HepG2 (cell line): Measurements from ENCODE around the gene FHDC1. TPM values are rescaled to one million over a fixed set of nuclear protein-coding genes. Genes with fewer than 3 reads are reported as not detected.
A peak's percentile ranks its signal among the peaks of the same experiment; 100 is the strongest.

ENCODE experiments used
- ATAC-seq: fragments of 200-7000 bp; cut with Tn5 transposase; 3 replicates; pipeline ENCODE4 v1.9.1; 2020; ENCODE audit warnings: mild to moderate bottlenecking, moderate library complexity
- BruUV-seq: library from RNA; stranded (reverse); fragments of 400-500 nt; replicated peaks from 2 replicates; lab custom pipeline; 2021; lab: Mats Ljungman, UMichigan
- CTCF ChIA-PET: fragments of 300-600 bp; formaldehyde crosslinking; extraction: SDS; loops from one replicate; lab custom pipeline; 2021; ENCODE audit warnings: low total read pairs, inconsistent platforms, low intra/inter-chr PET ratio; lab: Yijun Ruan, JAX
- POLR2A ChIA-PET: fragments of 350-600 bp; sonication (Branson Sonifier 250); formaldehyde crosslinking; loops from one replicate; lab custom pipeline; 2020; ENCODE audit warnings: antibody characterized with exemption, inconsistent platforms; lab: Yijun Ruan, JAX
- DNase-seq: peaks from one replicate; pipeline ENCODE4 v3.0.0-alpha.2; 2015; ENCODE audit warnings: low spot score
- FAIRE-seq: peaks from 3 replicates; lab custom pipeline; 2011; peaks lifted over from hg19 to GRCh38; lab: Jason Lieb, UNC
- H2AFZ ChIP-seq: one replicate; pipeline ENCODE4 v1.6.1; 2011; ENCODE audit warnings: low read length, inconsistent platforms
- H3K27ac ChIP-seq: fragments of 300-600 bp; 3 replicates; pipeline ENCODE4 v1.8.0; 2011; ENCODE audit warnings: mixed run types, mild to moderate bottlenecking, mixed read lengths, low read length, inconsistent platforms; ENCODE audit not compliant: insufficient read depth; ENCODE audit errors: extremely low read length
- H3K27me3 ChIP-seq, 2 experiments: fragments of 200-600 bp in 1 of 2; 2 replicates in 1 of 2; 3 replicates in 1 of 2; pipeline versions ENCODE4 v1.6.0 to v1.8.0; 2011; ENCODE audit warnings: low read length in 2 of 2, mild to moderate bottlenecking in 2 of 2, moderate library complexity in 2 of 2, inconsistent platforms in 1 of 2; ENCODE audit not compliant: insufficient read depth in 2 of 2, control insufficient read depth in 1 of 2
- H3K36me3 ChIP-seq, 2 experiments: fragments of 200-600 bp in 1 of 2; replicated peaks in 1 of 2; 2 replicates in 1 of 2; 3 replicates in 1 of 2; pipeline versions ENCODE4 v1.5.1 to v1.8.0; 2011; ENCODE audit warnings: low read length in 2 of 2, inconsistent platforms in 1 of 2; ENCODE audit not compliant: insufficient read depth in 2 of 2, control insufficient read depth in 1 of 2
- H3K4me1 ChIP-seq: 2 replicates; pipeline ENCODE4 v1.5.1; 2012; ENCODE audit warnings: low read length, inconsistent platforms; ENCODE audit not compliant: insufficient read depth
- H3K4me2 ChIP-seq: 2 replicates; pipeline ENCODE4 v1.6.0; 2011; ENCODE audit warnings: low read depth, low read length, inconsistent platforms
- H3K4me3 ChIP-seq, 3 experiments: fragments of 200-600 bp in 1 of 3; sonication (generic), shearing (Covaris generic) in 1 of 3; replicated peaks in 1 of 3; 2 replicates each; pipeline ENCODE4 v1.5.1; 2011 to 2016; ENCODE audit warnings: low read length in 3 of 3, inconsistent platforms in 2 of 3, low read depth in 2 of 3, mild to moderate bottlenecking in 2 of 3, control low read depth in 1 of 3, mixed read lengths in 1 of 3; ENCODE audit not compliant: insufficient read depth in 1 of 3
- H3K79me2 ChIP-seq: one replicate; pipeline ENCODE4 v1.6.1; 2011; ENCODE audit warnings: low read length, inconsistent platforms; ENCODE audit not compliant: insufficient read depth
- H3K9ac ChIP-seq: 2 replicates; pipeline ENCODE4 v1.6.0; 2011; ENCODE audit warnings: mild to moderate bottlenecking, low read depth, low read length, inconsistent platforms; ENCODE audit not compliant: insufficient read depth
- H3K9me3 ChIP-seq: 2 replicates; pipeline ENCODE4 v1.5.1; 2012; ENCODE audit warnings: mild to moderate bottlenecking, low read length
- H4K20me1 ChIP-seq: 2 replicates; pipeline ENCODE4 v1.6.0; 2011; ENCODE audit warnings: inconsistent platforms, mild to moderate bottlenecking, low read length, moderate library complexity; ENCODE audit not compliant: insufficient read depth
- HNRNPLL ChIP-seq: fragments of 200-400 bp; formaldehyde crosslinking; IDR thresholded peaks from 2 replicates; pipeline ENCODE4 v1.6.1; 2017; ENCODE audit warnings: mild to moderate bottlenecking, low read depth, low read length; ENCODE audit not compliant: poor library complexity, severe bottlenecking
- NFKB2 ChIP-seq: sonication (generic); formaldehyde crosslinking; IDR thresholded peaks from 2 replicates; pipeline ENCODE4 v1.4.0; 2020; ENCODE audit warnings: missing genetic modification reagents, borderline replicate concordance
- RAD21 ChIP-seq: fragments of 450-650 bp; formaldehyde crosslinking; IDR thresholded peaks from 2 replicates; pipeline ENCODE4 v1.5.0; 2020; ENCODE audit warnings: mild to moderate bottlenecking
- RBM39 ChIP-seq: fragments of 200-400 bp; formaldehyde crosslinking; IDR thresholded peaks from one replicate; pipeline ENCODE4 v1.6.1; 2018; ENCODE audit warnings: antibody characterized with exemption, mild to moderate bottlenecking, low read depth, low read length; ENCODE audit not compliant: poor library complexity, severe bottlenecking
- SP4 ChIP-seq: sonication (generic); formaldehyde crosslinking; IDR thresholded peaks from 2 replicates; pipeline ENCODE4 v1.8.1; 2023; ENCODE audit warnings: mild to moderate bottlenecking, missing genetic modification reagents
- ZMYM4 ChIP-seq: sonication (generic); formaldehyde crosslinking; IDR thresholded peaks from 2 replicates; pipeline ENCODE4 v1.8.1; 2023; ENCODE audit warnings: mild to moderate bottlenecking, missing genetic modification reagents
- ZNF143 ChIP-seq: sonication (generic); formaldehyde crosslinking; IDR thresholded peaks from 2 replicates; pipeline ENCODE4 v1.4.0; 2020; ENCODE audit warnings: missing genetic modification reagents
- ZNF329 ChIP-seq: sonication (generic); formaldehyde crosslinking; IDR thresholded peaks from 2 replicates; pipeline ENCODE4 v1.9.0; 2021; ENCODE audit warnings: low read depth, mild to moderate bottlenecking, missing genetic modification reagents
- WGBS: methylation state at CpG from one replicate; pipeline ENCODE4 v1.1.6; 2017; ENCODE audit warnings: low lambda C conversion rate; 5-methylcytosine and 5-hydroxymethylcytosine counted together
- in situ Hi-C: cut with HindIII; loops from 2 replicates; pipeline ENCODE4 v1.10.0; 2017; ENCODE audit warnings: low pct_unique_long_range_greater_than_20kb; ENCODE audit not compliant: extremely low pct_ligation_motif_present
- intact Hi-C: fragments of 100-400 bp; cut with micrococcal nuclease; formaldehyde crosslinking; loops from one replicate; pipeline ENCODE4 v1.10.0; 2022; ENCODE audit not compliant: unreplicated experiment
- polyA plus RNA-seq, 8 experiments: library from polyadenylated mRNA; depleted of rRNA in 3 of 8; stranded (reverse) in 7 of 8; unstranded in 1 of 8; fragments of >200 nt; fragmentation: Illumina TruSeq in 4 of 8; extraction: Trizol in 4 of 8; gene quantifications; 2 replicates each; pipeline versions ENCODE4 v1.2.1 to v1.2.3, GENCODE V29; 2011 to 2016; ENCODE audit warnings: low read depth in 4 of 8, missing spikeins in 1 of 8, mixed read lengths in 1 of 8; ENCODE audit not compliant: insufficient read depth in 1 of 8
- total RNA-seq, 5 experiments: library from RNA; depleted of rRNA; stranded (reverse); fragments of >200 nt; fragmentation: Illumina TruSeq; extraction: Trizol; gene quantifications; 2 replicates each; pipeline ENCODE4 v1.2.3, GENCODE V29; 2016; ENCODE audit warnings: low read depth in 1 of 5
- TF ChIP-seq, protein P1 (sequence below): sonication (generic); formaldehyde crosslinking; IDR thresholded peaks from 2 replicates; pipeline ENCODE4 v1.5.0; 2020; ENCODE audit warnings: mild to moderate bottlenecking, missing genetic modification reagents, moderate library complexity

The FHDC1 gene
- total and polyA plus RNA-seq, 2 of the 13 experiments (the other 11 are each of a cell fraction or from before 2014, with no cell fraction given): 0.07 to 0.15 TPM

DNA sequence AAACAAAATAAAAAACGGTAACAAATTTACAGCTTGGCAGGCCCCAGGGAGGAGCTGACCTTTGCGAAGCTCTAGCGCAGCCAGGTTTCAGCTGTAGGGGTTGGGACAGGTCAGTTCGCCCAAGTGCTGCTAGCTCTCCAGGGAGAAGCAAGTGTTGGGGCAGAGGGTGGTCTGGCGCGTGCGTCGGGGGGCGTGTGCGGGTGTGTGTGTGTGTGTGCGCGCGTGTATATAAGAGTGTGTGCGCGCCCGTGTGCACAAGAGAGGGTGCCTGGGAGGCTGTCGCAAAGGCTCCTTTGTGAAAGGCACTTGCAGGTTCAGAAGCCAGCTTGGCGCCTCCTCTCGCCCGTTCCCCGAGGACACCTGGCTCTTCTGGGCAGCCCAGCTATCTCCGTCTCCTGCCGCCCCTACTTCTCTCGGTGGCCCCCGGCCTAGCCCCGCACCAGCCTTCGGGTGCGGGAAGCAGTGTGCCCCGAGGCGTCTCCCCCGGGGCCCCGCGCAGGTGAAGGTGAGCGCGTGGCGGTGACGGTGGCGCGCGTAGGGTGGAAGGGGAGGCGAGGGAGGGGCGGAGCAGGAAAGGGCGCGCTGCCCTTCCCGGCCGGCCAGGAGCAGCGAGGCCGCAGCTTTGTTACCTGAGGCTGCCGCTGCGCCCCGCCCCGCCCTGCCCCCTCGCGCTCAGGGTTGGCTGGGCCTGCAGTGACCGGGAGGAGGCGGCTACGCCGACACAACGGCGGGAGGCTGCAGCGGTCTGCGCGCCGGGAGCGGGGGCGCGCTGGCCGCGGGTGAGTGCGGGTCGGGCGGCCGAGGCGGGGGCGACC is at the start of gene FHDC1 (continued):
- TF ChIP-seq SP4 (CRISPR knock-in tag) (peak; percentile 47; the same call in 1 of the 2 replicates), ZMYM4 (CRISPR knock-in tag) (0 out of 2 replicates have a peak, but pooled peaks have one; percentile 14), RBM39 (peak; percentile 28), HNRNPLL (peak; percentile 38), NFKB2 (CRISPR knock-in tag) (peak; percentile 54; the same call in 1 of the 2 replicates)
- TF ChIP-seq, protein P1, sequence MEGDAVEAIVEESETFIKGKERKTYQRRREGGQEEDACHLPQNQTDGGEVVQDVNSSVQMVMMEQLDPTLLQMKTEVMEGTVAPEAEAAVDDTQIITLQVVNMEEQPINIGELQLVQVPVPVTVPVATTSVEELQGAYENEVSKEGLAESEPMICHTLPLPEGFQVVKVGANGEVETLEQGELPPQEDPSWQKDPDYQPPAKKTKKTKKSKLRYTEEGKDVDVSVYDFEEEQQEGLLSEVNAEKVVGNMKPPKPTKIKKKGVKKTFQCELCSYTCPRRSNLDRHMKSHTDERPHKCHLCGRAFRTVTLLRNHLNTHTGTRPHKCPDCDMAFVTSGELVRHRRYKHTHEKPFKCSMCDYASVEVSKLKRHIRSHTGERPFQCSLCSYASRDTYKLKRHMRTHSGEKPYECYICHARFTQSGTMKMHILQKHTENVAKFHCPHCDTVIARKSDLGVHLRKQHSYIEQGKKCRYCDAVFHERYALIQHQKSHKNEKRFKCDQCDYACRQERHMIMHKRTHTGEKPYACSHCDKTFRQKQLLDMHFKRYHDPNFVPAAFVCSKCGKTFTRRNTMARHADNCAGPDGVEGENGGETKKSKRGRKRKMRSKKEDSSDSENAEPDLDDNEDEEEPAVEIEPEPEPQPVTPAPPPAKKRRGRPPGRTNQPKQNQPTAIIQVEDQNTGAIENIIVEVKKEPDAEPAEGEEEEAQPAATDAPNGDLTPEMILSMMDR (CRISPR knock-in tag): 0 out of 2 replicates have a peak, but pooled peaks have one; percentile 24

DNA sequence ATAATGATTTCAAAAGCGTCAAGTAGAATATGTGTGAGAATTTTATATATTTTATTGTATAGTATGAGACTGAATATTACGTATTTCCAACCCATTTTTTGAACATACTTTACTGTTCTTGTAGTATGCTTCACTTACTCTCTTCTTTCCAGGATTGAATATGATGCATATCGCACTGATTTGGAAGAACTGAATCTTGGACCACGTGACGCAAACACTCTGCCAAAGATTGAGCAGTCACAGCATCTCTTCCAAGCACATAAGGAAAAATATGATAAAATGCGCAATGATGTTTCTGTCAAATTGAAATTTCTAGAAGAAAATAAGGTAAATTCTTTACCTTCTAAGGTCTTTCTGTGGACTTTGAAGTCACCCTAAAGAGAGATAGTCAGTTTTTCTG is 48.1 kb upstream of the FHDC1 start:
- in situ Hi-C loops: no loop called here
- no peak for DNase-seq
- Histone ChIP-seq H3K4me3 (no peak overlapping the region), H3K36me3 (peaks cover 3 to 8% of the 10 kb centered on the region in 2 experiments; a peak in 4 of 5 replicates), H3K9ac (no peak overlapping the region), H3K27ac (no peak overlapping the region), H3K4me2 (no peak overlapping the region), H2AFZ (no peak overlapping the region), H3K79me2 (no peaks in the 10 kb centered on the region), H3K27me3 (no peaks in the 10 kb centered on the region), H3K4me1 (no peaks in the 10 kb centered on the region), H3K9me3 (no peaks in the 10 kb centered on the region), H4K20me1 (no peaks in the 10 kb centered on the region)
- ChIA-PET CTCF (no interaction called here), POLR2A (no interaction called here)
- intact Hi-C loops: no loop called here
- BruUV-seq: no TSS peak
- WGBS: over 99% methylated on average over 6 of the region's 6 CpGs
- FAIRE-seq: no peak
- no peak for ATAC-seq
- no peak for TF ChIP-seq RAD21 (CRISPR knock-in tag)
- TF ChIP-seq ZNF329: no peak
- TF ChIP-seq ZNF143 (CRISPR knock-in tag): no peak
